Measurements from ENCODE around the gene ITGB1BP1.
"Not testable (repeated sequence)": the region's sequence is repeated elsewhere in the genome, so short reads cannot be mapped to it uniquely, and the experiment has no call there.

ITGB1BP1 gene

DNA sequence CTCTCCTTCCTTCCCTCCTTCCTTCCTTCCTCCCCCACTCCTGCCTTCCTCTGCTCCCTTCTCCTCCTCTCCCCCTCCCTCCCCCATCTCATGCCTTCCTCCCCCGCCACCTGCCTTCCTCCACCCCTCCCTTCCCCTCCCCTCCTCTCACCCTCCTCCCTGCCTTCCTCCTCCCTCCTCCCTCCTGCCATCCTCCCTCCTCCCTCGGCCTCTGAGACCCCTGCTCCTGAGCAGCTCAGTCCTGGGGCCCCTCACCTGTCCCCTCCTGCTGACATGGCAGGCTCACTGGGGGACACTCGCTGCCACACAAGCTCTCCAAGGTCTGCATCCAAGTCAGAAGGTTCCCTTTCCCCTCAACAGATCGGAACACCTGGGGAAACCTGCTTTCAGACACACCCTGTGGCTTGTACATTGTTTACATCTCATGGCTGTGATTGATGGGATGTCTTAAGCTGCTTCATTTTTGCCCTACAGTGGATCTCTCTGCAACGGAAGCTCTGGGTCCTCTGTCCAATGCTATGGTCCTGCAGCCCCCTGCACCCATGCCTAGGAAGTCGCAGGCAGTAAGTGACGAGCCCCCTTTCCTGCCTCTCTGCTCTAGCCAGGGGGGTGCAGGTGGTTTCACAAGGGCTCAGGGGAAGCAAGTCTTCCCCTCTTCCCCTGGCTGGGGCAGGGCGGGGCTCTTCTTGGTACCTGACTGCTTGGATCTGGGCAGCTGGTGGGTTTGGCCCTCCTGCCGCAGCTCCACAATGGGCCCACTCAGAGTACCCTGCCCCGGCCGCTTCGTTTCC lies 22.9 kb downstream of the ITGB1BP1 start:
- Mint-ChIP-seq H3K4me3 (no peak overlapping the region), H3K36me3 (peaks cover 3% of the 10 kb centered on the region), H3K27me3 (peaks cover 9% of the 10 kb centered on the region), H3K4me1 (peaks cover 12% of the 10 kb centered on the region), H3K27ac (peak overlapping the region; percentile 25), H3K9me3 (no peaks in the 10 kb centered on the region)
- DNase-seq (ENCODE audit: low spot score in 2 of 2) (no peak), ATAC-seq (ENCODE audit: low read depth) (no peak)

DNA sequence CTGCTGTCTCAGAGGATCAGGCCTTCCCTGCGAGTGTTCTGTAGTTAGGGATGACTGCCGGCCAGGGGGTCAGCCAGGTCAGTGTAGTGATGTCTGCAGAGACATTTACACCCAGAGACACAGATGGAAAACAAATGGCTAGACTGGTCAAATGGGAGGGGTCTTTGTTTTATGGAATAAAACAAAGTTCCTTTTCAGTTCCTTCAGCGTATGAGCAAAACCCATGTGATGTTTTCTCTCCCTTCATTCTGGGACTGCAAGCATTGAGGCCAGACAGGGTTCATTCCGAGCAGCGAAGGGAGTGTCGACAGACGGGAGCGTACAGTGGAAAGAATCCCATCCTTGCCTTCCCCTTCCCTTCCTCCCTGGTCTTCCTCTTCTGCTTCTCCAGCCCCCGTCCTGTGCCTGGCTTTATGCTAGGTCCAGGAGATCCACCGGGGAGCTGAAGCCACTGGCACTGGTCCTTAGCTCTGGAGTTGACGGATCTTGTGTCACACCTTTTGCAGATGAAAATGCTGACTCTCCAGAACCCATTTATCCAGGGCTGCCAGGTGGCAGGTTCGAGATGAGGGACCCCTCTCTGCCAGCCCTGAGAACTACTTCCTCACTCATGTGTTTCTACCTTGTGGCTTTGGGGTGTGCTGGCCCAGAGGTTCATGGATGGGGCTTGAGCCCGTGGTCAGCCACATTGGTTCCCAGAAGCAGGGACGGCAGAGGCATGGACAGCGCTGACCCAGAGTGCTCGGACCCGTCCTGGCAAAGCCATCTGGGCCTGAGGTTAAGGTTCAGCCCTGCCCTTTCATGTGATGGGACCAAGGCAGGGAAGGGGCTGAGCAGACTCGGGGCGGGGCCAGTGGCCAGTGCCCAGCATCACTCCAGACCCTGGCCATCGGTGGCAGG lies 24.2 kb downstream of the ITGB1BP1 start:
- peaks cover 9% of the 10 kb centered on the region for H3K27me3 Mint-ChIP-seq
- no peak overlapping the region for H3K27ac Mint-ChIP-seq
- no peak overlapping the region for H3K4me3 Mint-ChIP-seq
- peaks cover 3% of the 10 kb centered on the region for H3K36me3 Mint-ChIP-seq
- no peak for DNase-seq (ENCODE audit: low spot score in 2 of 2)
- no peaks in the 10 kb centered on the region for H3K9me3 Mint-ChIP-seq
- no peak for ATAC-seq (ENCODE audit: low read depth)
- peaks cover 12% of the 10 kb centered on the region for H3K4me1 Mint-ChIP-seq

DNA sequence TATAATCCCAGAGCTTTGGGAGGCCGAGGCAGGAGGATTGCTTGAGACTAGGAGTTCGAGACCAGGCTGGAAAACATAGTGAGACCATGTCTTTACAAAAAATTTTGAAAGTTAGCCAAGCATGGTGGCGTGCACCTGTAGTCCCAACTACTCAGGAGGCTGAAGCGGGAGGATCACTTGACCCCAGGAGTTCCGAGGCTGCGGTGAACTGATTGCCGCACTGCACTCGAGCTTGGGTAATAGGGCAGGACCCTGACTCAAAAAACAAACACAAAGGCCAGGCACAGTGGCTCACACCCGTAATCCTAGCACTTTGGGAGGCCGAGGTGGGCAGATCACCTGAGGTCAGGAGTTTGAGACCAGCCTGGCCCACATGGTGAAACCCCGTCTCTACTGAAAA lies 25.1 kb downstream of the ITGB1BP1 start:
- not testable (repeated sequence) for DNase-seq (ENCODE audit: low spot score in 2 of 2); ATAC-seq (ENCODE audit: low read depth); H3K36me3 Mint-ChIP-seq; H3K4me3 Mint-ChIP-seq; H3K9me3 Mint-ChIP-seq; H3K27me3 Mint-ChIP-seq; H3K27ac Mint-ChIP-seq
- H3K4me1 Mint-ChIP-seq = peaks cover 12% of the 10 kb centered on the region

DNA sequence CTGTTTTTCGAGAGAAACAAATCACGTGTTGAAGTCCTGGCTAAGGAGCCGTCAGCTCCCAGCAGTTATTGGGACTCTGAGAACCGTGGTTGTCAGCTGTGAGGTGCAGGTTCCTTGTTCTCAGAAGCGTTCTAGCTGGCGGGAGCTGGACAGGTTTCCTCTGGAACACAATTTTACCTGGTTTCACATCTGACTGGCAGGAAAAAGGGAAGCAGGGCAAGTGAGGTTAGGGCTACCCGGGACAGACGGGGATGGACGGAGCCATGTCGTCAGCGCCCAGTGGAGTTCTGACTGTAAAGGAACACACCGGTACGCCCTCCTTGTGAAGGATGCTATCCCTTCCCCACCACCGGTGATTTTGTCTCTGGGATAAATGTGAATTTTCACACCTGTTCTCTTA lies 26.1 kb downstream of the ITGB1BP1 start:
- ATAC-seq (ENCODE audit: low read depth) (no peak), DNase-seq (ENCODE audit: low spot score in 2 of 2) (no peak)
- H3K36me3 Mint-ChIP-seq = no peaks in the 10 kb centered on the region
- H3K9me3 Mint-ChIP-seq = no peaks in the 10 kb centered on the region
- H3K27ac Mint-ChIP-seq = no peak overlapping the region
- H3K4me1 Mint-ChIP-seq = peaks cover 10% of the 10 kb centered on the region
- peaks cover 9% of the 10 kb centered on the region for H3K27me3 Mint-ChIP-seq
- H3K4me3 Mint-ChIP-seq = no peak overlapping the region

DNA sequence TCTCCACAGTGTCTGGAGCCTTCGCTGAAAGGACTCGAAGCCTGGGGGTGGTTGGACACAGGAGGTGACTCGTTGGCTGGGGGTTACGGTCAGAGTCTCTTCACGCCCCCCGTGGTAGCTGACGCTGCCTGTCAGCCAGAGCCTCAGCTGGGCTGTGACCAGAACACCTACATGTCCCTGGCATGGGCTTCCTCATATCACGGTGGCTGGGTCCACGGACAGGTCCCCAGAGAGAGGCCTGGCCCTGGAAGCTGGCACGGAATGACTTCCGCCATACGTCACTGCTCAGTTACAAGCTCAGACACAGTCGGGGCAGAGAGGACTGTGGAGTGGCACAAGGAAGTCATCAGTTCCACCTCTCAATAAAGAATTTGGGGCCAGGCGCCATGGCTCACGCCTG lies 28.5 kb downstream of the ITGB1BP1 start:
- H3K27ac Mint-ChIP-seq = no peak overlapping the region
- ATAC-seq (ENCODE audit: low read depth) = no peak

DNA sequence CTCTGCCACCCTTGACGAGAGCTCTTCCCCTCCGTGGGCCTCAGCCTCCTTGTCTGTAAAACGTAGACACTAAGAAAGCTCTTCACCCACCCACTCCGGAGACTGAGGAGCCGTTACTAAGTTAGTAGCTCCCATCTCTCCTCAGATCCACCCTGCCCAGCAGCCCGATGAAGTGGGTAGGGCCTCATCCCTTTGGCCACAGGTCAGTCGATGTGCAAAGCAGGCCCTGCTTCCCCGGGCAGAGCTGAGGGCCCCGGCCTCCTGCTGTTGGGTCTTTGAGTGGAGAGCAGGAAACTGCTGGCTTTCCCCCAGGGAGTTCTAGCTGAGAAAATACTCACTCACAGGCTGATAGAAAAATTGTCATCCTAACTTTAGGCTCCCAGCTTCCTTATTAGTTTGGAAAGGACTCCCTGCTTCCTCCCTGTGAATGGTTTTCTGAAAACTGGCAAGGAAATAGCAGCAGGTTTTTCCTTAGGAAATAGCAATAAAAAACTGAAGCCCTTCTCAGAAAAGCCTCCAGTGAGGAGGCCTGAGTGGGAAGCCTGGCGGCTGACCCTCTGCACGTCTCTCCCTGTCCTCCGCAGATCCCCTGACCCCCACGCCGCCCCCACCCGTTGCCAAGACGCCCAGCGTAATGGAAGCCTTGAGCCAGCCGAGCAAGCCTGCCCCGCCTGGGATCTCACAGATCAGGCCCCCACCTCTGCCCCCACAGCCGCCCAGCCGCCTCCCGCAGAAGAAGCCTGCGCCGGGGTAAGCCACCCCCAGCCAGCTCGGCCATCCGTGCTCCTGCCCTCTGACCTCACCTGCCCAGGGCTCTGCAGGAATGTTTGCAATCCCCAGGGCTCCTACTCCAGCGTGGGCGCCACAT lies 30.2 kb downstream of the ITGB1BP1 start:
- H3K9me3 Mint-ChIP-seq = no peaks in the 10 kb centered on the region
- H3K4me3 Mint-ChIP-seq = no peak overlapping the region
- H3K27ac Mint-ChIP-seq = no peak overlapping the region
- no peaks in the 10 kb centered on the region for H3K4me1 Mint-ChIP-seq
- no peaks in the 10 kb centered on the region for H3K27me3 Mint-ChIP-seq
- no peak for DNase-seq (ENCODE audit: low spot score in 2 of 2)
- no peak for ATAC-seq (ENCODE audit: low read depth)
- H3K36me3 Mint-ChIP-seq = no peaks in the 10 kb centered on the region

More for the DNA sequence above, 28.5 kb downstream of the ITGB1BP1 start:
- H3K36me3 Mint-ChIP-seq = no peaks in the 10 kb centered on the region
- H3K4me1 Mint-ChIP-seq = no peaks in the 10 kb centered on the region
- peaks cover 2% of the 10 kb centered on the region for H3K27me3 Mint-ChIP-seq
- no peaks in the 10 kb centered on the region for H3K9me3 Mint-ChIP-seq
- DNase-seq (ENCODE audit: low spot score in 2 of 2) = no peak
- H3K4me3 Mint-ChIP-seq = no peak overlapping the region

DNA sequence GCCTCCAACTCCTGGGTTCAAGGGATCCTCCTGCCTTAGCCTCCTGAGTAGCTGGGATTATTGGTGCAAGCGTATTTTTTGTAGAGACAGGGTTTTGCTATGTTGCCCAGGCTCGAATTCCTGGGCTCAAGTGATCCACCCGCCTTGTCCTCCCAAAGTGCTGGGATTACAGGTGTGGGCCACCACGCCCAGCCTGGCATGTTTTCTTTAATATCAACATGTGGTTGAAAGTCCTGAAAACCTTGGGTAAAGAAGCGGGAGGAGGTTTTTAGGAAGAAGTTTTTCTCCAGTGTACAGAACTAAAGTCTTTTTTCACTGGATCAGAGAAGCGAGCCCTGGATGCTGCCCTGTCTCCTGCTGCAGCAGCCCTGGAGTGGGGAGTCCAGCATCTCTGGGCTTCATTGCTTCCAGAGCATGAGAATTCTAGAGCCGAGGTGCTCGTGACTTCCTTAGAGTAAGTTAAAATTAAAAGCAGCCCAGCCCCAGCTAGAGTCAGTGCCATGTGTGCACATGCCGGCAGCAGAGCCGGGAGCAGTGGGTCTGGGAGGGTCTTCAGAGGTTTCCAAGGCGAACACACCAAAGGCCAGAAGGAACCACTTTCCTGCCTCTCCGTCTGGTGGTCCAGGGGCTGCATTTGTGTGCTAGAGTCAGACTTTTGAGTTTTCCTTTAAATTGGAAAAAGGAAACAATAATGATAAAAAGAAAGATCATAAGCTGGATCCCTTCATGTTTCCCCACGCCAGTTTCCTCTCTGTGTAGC lies 31.2 kb downstream of the ITGB1BP1 start:
- Mint-ChIP-seq H3K36me3 (no peaks in the 10 kb centered on the region), H3K4me3 (no peak overlapping the region), H3K9me3 (peaks cover 2% of the 10 kb centered on the region), H3K27me3 (no peaks in the 10 kb centered on the region), H3K27ac (no peak overlapping the region), H3K4me1 (no peaks in the 10 kb centered on the region)
- DNase-seq (ENCODE audit: low spot score in 2 of 2) (no peak), ATAC-seq (ENCODE audit: low read depth) (no peak)

DNA sequence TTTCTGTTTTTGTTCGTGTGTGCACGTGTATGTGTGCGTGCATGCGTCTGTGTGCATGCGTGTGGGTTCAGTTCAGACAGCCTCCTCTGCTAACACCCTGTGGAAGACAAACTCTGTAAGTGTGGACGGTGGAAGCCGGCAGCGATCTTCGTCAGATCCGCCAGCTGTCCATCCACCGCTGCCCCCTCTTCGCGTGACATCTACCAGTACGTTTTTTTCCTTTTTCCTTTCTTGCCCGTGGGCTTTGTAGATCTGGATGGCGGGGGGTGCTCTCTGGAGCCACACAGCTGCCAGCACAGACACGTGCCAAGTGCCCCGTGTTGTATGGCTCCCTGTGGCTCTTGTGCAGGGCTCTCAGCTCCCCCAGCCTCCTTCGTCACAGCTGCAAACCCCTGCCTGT lies 32.3 kb downstream of the ITGB1BP1 start:
- H3K4me3 Mint-ChIP-seq = no peak overlapping the region
- H3K27ac Mint-ChIP-seq = no peak overlapping the region
- DNase-seq (ENCODE audit: low spot score in 2 of 2) (no peak), ATAC-seq (ENCODE audit: low read depth) (no peak)
- H3K9me3 Mint-ChIP-seq = peaks cover 2% of the 10 kb centered on the region
- H3K4me1 Mint-ChIP-seq = no peaks in the 10 kb centered on the region
- no peaks in the 10 kb centered on the region for H3K27me3 Mint-ChIP-seq
- H3K36me3 Mint-ChIP-seq = no peaks in the 10 kb centered on the region

DNA sequence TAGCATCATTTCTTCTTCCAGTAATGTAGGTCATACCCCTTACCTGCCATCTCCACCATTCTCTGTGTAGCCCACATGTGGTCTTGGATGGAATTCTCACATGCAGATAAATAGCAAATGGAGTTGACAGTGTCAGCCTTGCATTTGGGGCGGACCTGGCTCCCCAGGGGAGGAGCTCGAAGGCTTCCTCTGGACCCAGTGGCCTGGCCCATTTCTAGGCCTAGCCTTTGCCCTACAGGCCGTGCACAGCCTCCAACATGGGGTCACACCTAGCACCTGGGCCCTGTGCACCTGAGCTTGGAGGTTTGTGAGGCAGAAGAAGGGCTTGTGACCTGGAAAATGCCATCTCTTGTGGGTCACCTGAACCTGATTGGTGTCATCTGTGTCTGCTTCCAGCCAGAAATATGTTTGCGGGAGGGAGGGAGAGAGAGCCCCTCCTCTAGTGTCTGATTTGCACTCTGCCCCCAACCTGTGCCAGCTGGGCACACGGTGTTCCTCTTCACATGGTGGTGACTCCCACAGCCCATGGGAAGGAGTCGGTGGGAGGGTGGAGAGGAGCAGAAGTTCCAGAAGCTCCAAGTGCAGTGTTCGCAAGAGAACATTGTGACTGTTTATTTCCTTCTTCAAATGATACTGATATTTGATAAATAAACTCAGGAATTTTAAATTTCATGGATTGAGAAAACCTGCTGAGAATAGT lies 33.0 kb downstream of the ITGB1BP1 start:
- DNase-seq (ENCODE audit: low spot score in 2 of 2) = no peak
- H3K4me1 Mint-ChIP-seq = no peaks in the 10 kb centered on the region

DNA sequence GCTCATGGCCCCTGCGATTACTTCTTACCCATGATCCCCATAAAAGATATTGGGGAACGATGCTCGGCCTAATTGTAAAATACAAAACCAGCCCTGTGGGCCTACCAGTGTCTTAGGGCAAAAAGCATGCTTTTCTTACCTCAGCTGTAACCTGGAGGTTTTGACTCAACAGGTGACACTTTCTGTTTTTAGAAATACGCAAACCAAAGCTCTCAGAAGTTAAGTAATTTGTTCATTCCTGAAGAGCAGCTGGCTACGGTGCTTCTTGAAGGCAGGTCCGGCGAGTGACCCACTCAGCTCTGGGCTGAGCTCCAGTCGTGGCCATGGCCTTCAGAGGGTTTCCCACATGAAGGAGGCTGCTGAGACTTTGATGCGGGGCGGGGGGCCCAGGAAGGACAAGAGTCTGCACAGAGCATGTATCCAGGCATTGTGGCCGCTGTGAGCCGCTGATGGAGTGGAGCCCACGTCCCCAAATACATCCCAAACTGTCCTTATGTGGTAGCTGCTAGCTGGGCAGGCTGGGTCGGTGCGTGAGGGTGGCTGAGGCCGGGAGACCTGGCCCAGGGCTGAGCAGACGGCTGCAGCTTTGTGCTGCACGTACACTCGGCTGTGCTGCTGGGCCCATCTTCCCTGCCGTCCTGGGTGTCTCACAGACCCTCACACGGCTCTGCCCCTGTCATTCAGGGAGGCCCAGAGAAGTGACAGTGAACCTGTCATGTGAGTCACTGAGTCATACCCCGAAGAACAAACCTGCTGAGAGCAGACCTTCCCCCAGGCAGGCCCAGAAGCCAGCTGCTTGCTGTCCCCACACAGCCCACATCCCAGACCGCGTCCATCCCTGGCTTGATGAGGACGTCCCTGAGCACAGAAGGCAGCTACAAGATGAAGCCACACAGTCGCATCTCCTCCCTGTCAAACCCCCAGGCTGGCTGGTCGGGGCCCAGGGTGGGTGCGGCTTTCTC lies 34.1 kb downstream of the ITGB1BP1 start:
- no peaks in the 10 kb centered on the region for H3K36me3 Mint-ChIP-seq
- no peak for ATAC-seq (ENCODE audit: low read depth)
- H3K27me3 Mint-ChIP-seq = no peaks in the 10 kb centered on the region
- no peaks in the 10 kb centered on the region for H3K4me1 Mint-ChIP-seq
- no peak overlapping the region for H3K4me3 Mint-ChIP-seq
- no peak overlapping the region for H3K27ac Mint-ChIP-seq
- H3K9me3 Mint-ChIP-seq = peaks cover 2% of the 10 kb centered on the region
- no peak for DNase-seq (ENCODE audit: low spot score in 2 of 2)

More for the DNA sequence above, 33.0 kb downstream of the ITGB1BP1 start:
- H3K27me3 Mint-ChIP-seq = no peaks in the 10 kb centered on the region
- peaks cover 2% of the 10 kb centered on the region for H3K9me3 Mint-ChIP-seq
- no peaks in the 10 kb centered on the region for H3K36me3 Mint-ChIP-seq
- H3K27ac Mint-ChIP-seq = no peak overlapping the region
- no peak for ATAC-seq (ENCODE audit: low read depth)
- no peak overlapping the region for H3K4me3 Mint-ChIP-seq

DNA sequence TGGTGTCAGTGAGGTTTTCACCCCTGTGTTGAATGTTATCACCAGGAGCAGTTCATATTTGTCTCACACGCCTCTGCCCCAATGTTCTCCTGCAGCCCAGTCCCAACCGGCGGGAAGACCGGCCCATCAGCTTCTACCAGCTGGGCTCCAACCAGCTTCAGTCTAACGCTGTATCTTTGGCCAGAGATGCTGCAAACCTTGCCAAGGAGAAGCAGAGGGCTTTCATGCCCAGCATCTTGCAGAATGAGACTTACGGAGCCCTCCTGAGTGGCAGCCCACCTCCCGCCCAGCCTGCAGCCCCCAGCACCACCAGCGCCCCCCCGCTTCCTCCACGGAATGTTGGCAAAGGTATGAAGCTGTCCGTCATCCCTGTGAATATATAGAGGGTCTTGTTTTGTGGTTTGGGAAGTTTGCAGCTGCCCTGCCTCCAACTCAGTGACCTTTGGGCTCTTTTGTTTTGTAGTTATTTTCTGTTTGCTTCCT lies 35.1 kb downstream of the ITGB1BP1 start:
- peaks cover 2% of the 10 kb centered on the region for H3K9me3 Mint-ChIP-seq
- no peaks in the 10 kb centered on the region for H3K36me3 Mint-ChIP-seq
- DNase-seq (ENCODE audit: low spot score in 2 of 2) (no peak), ATAC-seq (ENCODE audit: low read depth) (no peak)
- H3K27me3 Mint-ChIP-seq = no peaks in the 10 kb centered on the region
- no peak overlapping the region for H3K4me3 Mint-ChIP-seq
- H3K4me1 Mint-ChIP-seq = no peaks in the 10 kb centered on the region
- H3K27ac Mint-ChIP-seq = no peak overlapping the region

DNA sequence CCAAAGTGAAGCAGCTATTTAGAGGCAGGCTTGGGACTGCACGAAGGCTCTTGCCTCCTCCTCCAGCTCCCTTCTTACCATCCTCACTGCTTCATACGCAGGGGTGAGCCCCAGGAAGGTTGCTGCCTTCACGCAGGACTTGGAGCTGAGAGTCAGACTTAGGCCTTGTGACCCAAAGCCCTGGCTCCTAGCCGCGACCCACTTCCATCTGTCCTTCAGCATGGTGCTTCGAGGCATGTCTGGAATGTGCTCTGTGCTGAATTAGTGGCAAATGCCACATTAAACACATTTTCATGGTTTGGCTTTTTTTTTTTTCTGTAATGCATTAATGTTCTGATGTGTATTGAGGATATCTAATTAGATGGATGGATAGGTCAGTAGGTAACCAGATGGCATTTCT lies 37.5 kb downstream of the ITGB1BP1 start:
- no peak for DNase-seq (ENCODE audit: low spot score in 2 of 2)
- Mint-ChIP-seq H3K27ac (no peak overlapping the region), H3K4me3 (no peak overlapping the region), H3K4me1 (no peaks in the 10 kb centered on the region), H3K27me3 (no peaks in the 10 kb centered on the region), H3K36me3 (no peaks in the 10 kb centered on the region), H3K9me3 (peaks cover 2% of the 10 kb centered on the region)
- no peak for ATAC-seq (ENCODE audit: low read depth)

Measured in memory B cell (primary cell).